ENCODE data around the gene USP9X. TPM values are rescaled to one million over a fixed set of nuclear protein-coding genes. Genes with fewer than 3 reads are reported as not detected.
"Not testable (repeated sequence)": the region's sequence is repeated elsewhere in the genome, so short reads cannot be mapped to it uniquely, and the experiment has no call there.

The USP9X gene
- total RNA-seq, 2 experiments from 2014 or later, result 38.0 to 46.0 TPM

- Mint-ChIP-seq H3K4me3 (no peak overlapping the region), H3K27me3 (ENCODE audit: low read depth) (no peaks in the 10 kb centered on the region), H3K27ac (no peak overlapping the region), H3K36me3 (ENCODE audit: low read depth) (peaks cover 17% of the 10 kb centered on the region), H3K4me1 (ENCODE audit: low read depth) (no peaks in the 10 kb centered on the region), H3K9me3 (ENCODE audit: insufficient read depth) (no peaks in the 10 kb centered on the region)
- DNase-seq (no peak), ATAC-seq (no peak)
- ChIA-PET POLR2A (no interaction called here), CTCF (no interaction called here)
Observed at GRCh38 chrX:41164449-41164848, 79.2 kb downstream of the USP9X start.

- ChIA-PET POLR2A (no interaction called here), CTCF (interaction anchor here (1.2 kb wide), 1 partner anchor 13 kb away, joined by 6 read pairs; no protein-coding TSS in a partner anchor)
- Mint-ChIP-seq H3K4me3 (no peak overlapping the region), H3K36me3 (ENCODE audit: low read depth) (peaks cover 29% of the 10 kb centered on the region), H3K27me3 (ENCODE audit: low read depth) (no peaks in the 10 kb centered on the region), H3K27ac (no peak overlapping the region), H3K9me3 (ENCODE audit: insufficient read depth) (no peaks in the 10 kb centered on the region), H3K4me1 (ENCODE audit: low read depth) (no peaks in the 10 kb centered on the region)
- DNase-seq (no peak), ATAC-seq (no peak)
Observed at GRCh38 chrX:41167888-41168287, 82.6 kb downstream of the USP9X start.

- H3K4me1 Mint-ChIP-seq (ENCODE audit: low read depth), result peaks cover 25% of the 10 kb centered on the region
- CTCF ChIA-PET, result interaction anchor here (1.7 to 1.9 kb wide), 2 partner anchors 76 to 78 kb away, joined by 5 to 6 read pairs; no protein-coding TSS in a partner anchor
- DNase-seq (no peak), ATAC-seq (no peak)
- H3K4me3 Mint-ChIP-seq, result no peak overlapping the region
- no peak overlapping the region for H3K27ac Mint-ChIP-seq
- H3K9me3 Mint-ChIP-seq (ENCODE audit: insufficient read depth), result no peaks in the 10 kb centered on the region
- H3K36me3 Mint-ChIP-seq (ENCODE audit: low read depth), result peaks cover 46% of the 10 kb centered on the region
- POLR2A ChIA-PET, result no interaction called here
- no peaks in the 10 kb centered on the region for H3K27me3 Mint-ChIP-seq (ENCODE audit: low read depth)
Observed at GRCh38 chrX:41176263-41176662, 91.0 kb downstream of the USP9X start.

GRCh38 chrX:41177297-41177696 is 92.1 kb downstream of the USP9X start:
- Mint-ChIP-seq H3K36me3 (ENCODE audit: low read depth) (peaks cover 43% of the 10 kb centered on the region), H3K4me1 (ENCODE audit: low read depth) (peaks cover 32% of the 10 kb centered on the region), H3K27ac (no peak overlapping the region), H3K9me3 (ENCODE audit: insufficient read depth) (no peaks in the 10 kb centered on the region), H3K4me3 (no peak overlapping the region), H3K27me3 (ENCODE audit: low read depth) (no peaks in the 10 kb centered on the region)
- ATAC-seq, result no peak
- CTCF ChIA-PET, result interaction anchor here (1.7 to 1.9 kb wide), 2 partner anchors 75 to 77 kb away, joined by 5 to 6 read pairs; no protein-coding TSS in a partner anchor
- no peak for DNase-seq
- POLR2A ChIA-PET, result no interaction called here

GRCh38 chrX:41178201-41178600 is 93.0 kb downstream of the USP9X start:
- ChIA-PET CTCF (no interaction called here), POLR2A (no interaction called here)
- H3K27me3 Mint-ChIP-seq (ENCODE audit: low read depth), result no peaks in the 10 kb centered on the region
- no peaks in the 10 kb centered on the region for H3K9me3 Mint-ChIP-seq (ENCODE audit: insufficient read depth)
- H3K4me1 Mint-ChIP-seq (ENCODE audit: low read depth), result peaks cover 34% of the 10 kb centered on the region
- no peak for DNase-seq
- peaks cover 37% of the 10 kb centered on the region for H3K36me3 Mint-ChIP-seq (ENCODE audit: low read depth)
- no peak for ATAC-seq
- H3K27ac Mint-ChIP-seq, result no peak overlapping the region
- H3K4me3 Mint-ChIP-seq, result no peak overlapping the region

- H3K36me3 Mint-ChIP-seq (ENCODE audit: low read depth), result peaks cover 37% of the 10 kb centered on the region
- H3K4me3 Mint-ChIP-seq, result peak overlapping the region; percentile 12
- ChIA-PET POLR2A (interaction anchor here (0.6 to 1.2 kb wide), 4 partner anchors 71 to 560 kb away, joined by 3 to 4 read pairs (median 3); no protein-coding TSS in a partner anchor), CTCF (interaction anchor here (0.6 to 3.0 kb wide), 37 partner anchors 8 to 636 kb away, joined by 3 to 27 read pairs (median 4); no protein-coding TSS in a partner anchor)
- no peaks in the 10 kb centered on the region for H3K9me3 Mint-ChIP-seq (ENCODE audit: insufficient read depth)
- DNase-seq (peak; percentile 61), ATAC-seq (peak; percentile 65)
- peak overlapping the region; percentile 76 for H3K27ac Mint-ChIP-seq
- H3K27me3 Mint-ChIP-seq (ENCODE audit: low read depth), result no peaks in the 10 kb centered on the region
- peaks cover 51% of the 10 kb centered on the region for H3K4me1 Mint-ChIP-seq (ENCODE audit: low read depth)
Observed at GRCh38 chrX:41180194-41180908, 95.1 kb downstream of the USP9X start.

- CTCF ChIA-PET, result interaction anchor here (1.0 kb wide), 1 partner anchor 69 kb away, joined by 3 read pairs; no protein-coding TSS in a partner anchor
- peak; percentile 20 for DNase-seq
- Mint-ChIP-seq H3K4me1 (ENCODE audit: low read depth) (peaks cover 45% of the 10 kb centered on the region), H3K27me3 (ENCODE audit: low read depth) (no peaks in the 10 kb centered on the region), H3K4me3 (no peak overlapping the region), H3K9me3 (ENCODE audit: insufficient read depth) (no peaks in the 10 kb centered on the region), H3K27ac (peak overlapping the region; percentile 30), H3K36me3 (ENCODE audit: low read depth) (peaks cover 45% of the 10 kb centered on the region)
- ATAC-seq, result peak; percentile 83
- POLR2A ChIA-PET, result no interaction called here
Observed at GRCh38 chrX:41184312-41184711, 99.1 kb downstream of the USP9X start.

- H3K36me3 Mint-ChIP-seq (ENCODE audit: low read depth), result peaks cover 48% of the 10 kb centered on the region
- peaks cover 27% of the 10 kb centered on the region for H3K4me1 Mint-ChIP-seq (ENCODE audit: low read depth)
- POLR2A ChIA-PET; CTCF ChIA-PET; ATAC-seq; H3K27me3 Mint-ChIP-seq (ENCODE audit: low read depth); H3K27ac Mint-ChIP-seq; H3K9me3 Mint-ChIP-seq (ENCODE audit: insufficient read depth); H3K4me3 Mint-ChIP-seq: not testable (repeated sequence)
- peak; percentile 25 for DNase-seq
Observed at GRCh38 chrX:41186946-41187345, 101.7 kb downstream of the USP9X start.

GRCh38 chrX:41189156-41189555 is 103.9 kb downstream of the USP9X start:
- Mint-ChIP-seq H3K4me3 (no peak overlapping the region), H3K9me3 (ENCODE audit: insufficient read depth) (no peaks in the 10 kb centered on the region), H3K4me1 (ENCODE audit: low read depth) (peaks cover 14% of the 10 kb centered on the region), H3K27ac (no peak overlapping the region), H3K36me3 (ENCODE audit: low read depth) (peaks cover 48% of the 10 kb centered on the region), H3K27me3 (ENCODE audit: low read depth) (no peaks in the 10 kb centered on the region)
- CTCF ChIA-PET, result interaction anchor here (1.0 to 1.4 kb wide), 2 partner anchors 8 to 9 kb away, joined by 3 to 6 read pairs; no protein-coding TSS in a partner anchor
- ATAC-seq (no peak), DNase-seq (no peak)
- POLR2A ChIA-PET, result no interaction called here

- no peak for ATAC-seq
- H3K36me3 Mint-ChIP-seq (ENCODE audit: low read depth), result peaks cover 49% of the 10 kb centered on the region
- CTCF ChIA-PET, result interaction anchor here (1.8 kb wide), 1 partner anchor 12 kb away, joined by 6 read pairs; no protein-coding TSS in a partner anchor
- DNase-seq, result no peak
- no peaks in the 10 kb centered on the region for H3K27me3 Mint-ChIP-seq (ENCODE audit: low read depth)
- no peaks in the 10 kb centered on the region for H3K9me3 Mint-ChIP-seq (ENCODE audit: insufficient read depth)
- no peaks in the 10 kb centered on the region for H3K4me1 Mint-ChIP-seq (ENCODE audit: low read depth)
- H3K4me3 Mint-ChIP-seq, result no peak overlapping the region
- POLR2A ChIA-PET, result no interaction called here
- peak overlapping the region; percentile 64 for H3K27ac Mint-ChIP-seq
Observed at GRCh38 chrX:41192880-41193279, 107.6 kb downstream of the USP9X start.

GRCh38 chrX:41198410-41198809 is 113.2 kb downstream of the USP9X start:
- Mint-ChIP-seq H3K36me3 (ENCODE audit: low read depth) (peaks cover 46% of the 10 kb centered on the region), H3K27ac (no peak overlapping the region), H3K27me3 (ENCODE audit: low read depth) (no peaks in the 10 kb centered on the region), H3K4me3 (no peak overlapping the region), H3K4me1 (ENCODE audit: low read depth) (peaks cover 7% of the 10 kb centered on the region), H3K9me3 (ENCODE audit: insufficient read depth) (no peaks in the 10 kb centered on the region)
- DNase-seq (no peak), ATAC-seq (no peak)
- ChIA-PET CTCF (interaction anchor here (0.6 kb wide), 1 partner anchor 404 kb away, joined by 3 read pairs; no protein-coding TSS in a partner anchor), POLR2A (no interaction called here)

GRCh38 chrX:41200785-41201184 is 115.5 kb downstream of the USP9X start:
- no peak overlapping the region for H3K4me3 Mint-ChIP-seq
- H3K9me3 Mint-ChIP-seq (ENCODE audit: insufficient read depth), result peaks cover 4% of the 10 kb centered on the region
- H3K4me1 Mint-ChIP-seq (ENCODE audit: low read depth), result peaks cover 7% of the 10 kb centered on the region
- ChIA-PET POLR2A (no interaction called here), CTCF (no interaction called here)
- ATAC-seq, result no peak
- DNase-seq, result no peak
- H3K36me3 Mint-ChIP-seq (ENCODE audit: low read depth), result peaks cover 58% of the 10 kb centered on the region
- H3K27me3 Mint-ChIP-seq (ENCODE audit: low read depth), result no peaks in the 10 kb centered on the region
- no peak overlapping the region for H3K27ac Mint-ChIP-seq

All from activated CD8-positive, alpha-beta T cell treated with anti-CD3 and anti-CD28 coated beads, Interleukin-2, amount 10 ng/mL, durations not matched to agents 7 days and 5 days (primary cell).